NCI-H2171 (cell line): ENCODE measurements around the gene CELF4.

ENCODE experiments used
- DNase-seq: peaks from one replicate; lab custom pipeline; 2025; lab: John Stamatoyannopoulos, UW

CELF4 gene

DNA sequence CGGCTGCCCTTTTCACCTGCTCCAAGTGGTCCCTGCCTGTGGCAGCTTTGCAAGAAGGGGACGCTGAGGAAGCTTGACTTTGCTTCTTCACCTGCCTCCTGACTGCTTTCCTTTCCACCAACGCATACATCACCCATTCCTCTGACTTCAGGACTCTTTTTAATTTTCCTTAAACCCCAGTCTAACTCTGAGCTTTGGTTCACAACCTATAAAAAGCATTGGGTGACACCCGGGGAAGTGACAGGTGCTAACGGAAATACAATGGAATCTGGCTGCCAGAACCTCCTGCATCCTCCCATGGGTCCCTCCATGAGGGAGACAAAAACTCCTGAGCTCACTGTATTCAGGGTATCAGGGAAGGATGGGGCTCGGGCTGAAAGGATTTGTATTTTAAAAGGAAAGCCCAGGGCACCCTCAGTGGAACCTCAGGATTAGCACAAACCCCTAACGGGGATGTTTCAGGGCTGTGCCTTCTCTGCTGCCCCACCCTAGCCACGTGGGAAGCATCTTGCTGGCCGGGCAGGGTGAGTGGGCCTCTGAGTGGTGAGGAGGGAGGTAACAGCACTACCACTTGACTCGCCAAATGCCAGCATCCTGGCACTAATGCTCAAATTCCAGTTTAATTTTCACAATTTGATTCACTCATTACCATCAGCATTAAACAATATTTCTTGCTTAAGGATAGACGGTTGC is 284.8 kb downstream of the CELF4 start:
- DNase-seq: no peak

DNA sequence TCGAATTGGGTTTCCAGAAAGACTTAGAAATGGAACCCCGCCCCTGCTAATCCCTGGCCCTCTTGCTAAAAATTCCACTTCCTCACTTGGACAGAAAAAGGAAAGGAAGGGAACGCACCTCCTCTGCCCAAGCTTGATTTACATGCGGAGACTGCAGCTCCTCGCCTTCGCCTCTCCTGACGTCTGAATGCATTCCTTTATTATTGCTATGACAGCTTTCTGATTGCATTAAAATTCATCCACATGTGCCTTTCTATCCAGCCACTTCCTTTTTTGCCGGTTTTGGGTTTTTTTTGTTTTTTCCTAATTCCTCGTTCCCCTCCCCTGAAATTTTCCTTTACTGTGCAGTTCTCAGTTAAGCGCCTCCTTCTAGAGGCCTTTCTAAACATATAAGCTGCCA is 287.8 kb downstream of the CELF4 start:
- no peak for DNase-seq

DNA sequence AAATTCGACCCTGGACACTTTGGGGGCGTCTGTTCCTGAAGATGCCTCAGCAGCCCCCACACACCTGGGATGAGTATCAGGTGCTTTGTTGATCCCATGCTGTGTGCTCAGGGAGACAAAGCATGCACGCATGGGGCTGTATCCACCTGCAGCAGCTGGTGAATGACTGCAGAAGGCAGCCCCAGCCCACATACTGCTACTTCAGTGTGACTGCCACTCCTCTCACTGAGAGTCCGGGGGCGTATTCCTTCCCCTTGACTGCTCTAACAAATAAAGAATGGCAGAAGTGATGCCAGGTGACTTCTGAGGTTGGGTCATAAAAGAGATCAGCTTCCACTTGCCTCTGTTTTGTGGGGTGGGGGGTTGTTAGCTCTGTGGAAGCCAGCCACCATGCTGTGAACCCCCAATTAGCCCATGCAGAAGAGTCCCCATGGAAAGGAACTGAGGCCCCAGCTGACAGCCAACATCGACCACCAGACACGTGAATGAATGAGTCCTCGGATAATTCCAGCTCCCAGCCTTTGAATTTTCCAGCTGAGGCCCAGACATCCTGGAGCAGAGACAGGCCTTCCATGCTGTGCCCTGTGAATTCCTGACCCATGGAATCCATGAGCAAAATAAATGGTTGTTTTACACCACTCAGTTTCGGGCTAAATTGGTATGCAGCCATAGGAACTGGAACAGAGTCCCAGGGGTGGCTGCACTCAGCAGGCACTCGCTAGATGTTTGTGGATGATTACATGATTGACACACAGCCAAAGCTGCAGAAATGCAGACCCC is 289.3 kb downstream of the CELF4 start:
- no peak for DNase-seq

DNA sequence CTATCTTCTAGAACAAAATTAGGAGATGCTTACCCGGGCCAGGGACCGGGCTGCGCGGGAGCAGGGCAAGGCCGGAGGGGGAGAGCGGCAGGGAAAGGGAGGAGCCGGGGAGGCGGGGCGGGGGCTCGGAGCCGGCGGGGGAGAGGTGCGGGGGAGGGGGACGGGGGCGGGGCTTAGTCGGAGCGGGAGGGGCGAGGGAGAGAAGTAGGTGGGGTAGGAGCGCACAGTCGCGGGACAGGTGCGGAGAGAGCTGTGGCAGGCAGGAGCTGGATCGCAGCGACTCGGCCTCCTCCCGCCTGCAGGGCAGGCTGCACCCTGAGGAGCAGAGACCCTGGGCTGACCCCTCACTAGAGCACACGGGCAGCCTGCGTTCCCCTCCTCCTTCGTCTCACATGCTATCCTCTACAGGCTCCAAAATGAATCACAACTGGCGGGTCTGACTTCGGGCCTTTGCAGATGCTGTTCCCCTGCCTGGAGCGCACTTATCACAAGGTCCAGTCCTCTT is 290.3 kb downstream of the CELF4 start:
- DNase-seq: no peak

DNA sequence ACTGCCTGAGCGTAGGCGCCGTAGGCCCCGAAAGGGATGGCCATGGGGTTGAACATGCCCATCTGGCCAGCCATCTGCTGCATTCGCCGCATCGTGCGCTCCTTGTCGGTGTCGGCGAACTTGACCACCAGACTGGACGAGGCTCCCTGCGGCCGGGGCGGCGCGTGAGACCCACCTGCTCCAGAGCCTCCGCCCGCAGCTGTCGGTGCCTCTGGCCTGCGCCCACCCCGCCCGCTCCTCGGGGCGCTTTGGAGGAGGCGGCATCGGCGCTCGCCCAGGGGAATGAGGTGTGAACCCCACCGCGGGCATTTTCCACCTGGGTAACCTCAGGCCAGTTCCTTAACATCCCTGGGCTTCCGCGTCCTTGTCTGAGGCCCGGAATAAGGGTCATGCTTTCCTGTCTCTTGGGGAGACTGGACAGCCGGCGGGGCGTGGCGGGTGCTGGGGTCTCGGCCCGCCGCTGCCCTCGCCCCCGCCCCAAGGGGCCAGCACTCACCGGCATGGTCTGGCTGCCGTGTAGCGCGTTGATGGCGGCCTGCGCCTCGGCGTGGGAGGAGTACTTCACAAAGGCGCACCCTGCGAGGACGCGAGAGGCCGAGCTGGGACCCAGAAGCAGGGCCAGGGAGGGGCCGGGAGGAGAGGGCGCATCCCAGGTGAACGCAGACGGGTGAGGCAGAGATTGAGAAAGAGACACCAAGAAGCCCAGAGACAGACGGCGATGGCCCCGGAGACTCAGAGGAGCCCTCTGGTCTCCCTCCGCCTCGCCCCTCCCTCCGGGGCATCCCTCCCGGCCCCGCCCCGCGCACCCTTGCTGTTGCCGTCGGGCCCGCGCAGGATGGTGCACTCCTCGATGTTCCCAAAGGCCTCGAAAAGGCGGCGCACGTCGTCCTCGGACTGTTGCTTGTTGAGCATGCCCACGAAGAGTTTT is 291.0 kb downstream of the CELF4 start:
- no peak for DNase-seq

DNA sequence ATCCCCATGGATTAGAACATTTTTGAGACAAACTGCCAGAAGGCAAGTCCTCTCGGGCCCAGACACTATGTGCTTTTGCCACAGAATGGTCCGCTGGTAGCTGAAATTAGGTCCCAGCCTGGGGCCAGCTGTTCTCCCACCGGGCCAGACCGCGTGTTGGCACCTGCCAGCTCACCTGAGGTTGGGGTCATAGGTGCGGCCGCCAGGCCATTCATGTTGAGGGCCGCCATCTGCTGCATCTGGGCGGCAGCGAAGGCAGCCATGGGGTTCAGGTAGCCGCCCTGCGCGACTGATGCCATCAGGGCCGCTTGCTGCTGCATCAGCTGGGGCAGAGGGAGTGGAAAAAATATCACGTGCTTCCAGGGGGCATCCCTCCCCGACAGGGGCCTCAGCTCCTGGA is 292.8 kb downstream of the CELF4 start:
- peak; percentile 17 for DNase-seq

DNA sequence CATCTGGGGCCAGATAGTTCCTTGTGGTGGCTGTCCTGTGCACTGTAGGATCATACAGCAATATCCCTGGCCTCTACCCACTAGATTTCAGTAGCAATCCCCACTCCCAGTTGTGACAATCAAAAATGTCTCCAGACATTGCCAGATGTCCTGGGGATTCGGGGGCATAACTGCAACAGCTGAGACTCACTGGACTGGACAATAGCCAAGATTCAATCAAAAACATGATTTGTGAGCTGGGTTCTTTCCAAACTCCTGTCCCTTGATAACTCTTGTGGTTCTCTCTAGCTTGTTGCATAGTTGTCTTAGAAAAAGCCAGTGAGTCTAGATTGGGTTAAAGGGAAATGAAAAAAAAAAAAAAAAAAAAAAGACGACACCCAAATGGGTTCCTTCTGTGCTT is 293.4 kb downstream of the CELF4 start:
- DNase-seq: peak; percentile 72

DNA sequence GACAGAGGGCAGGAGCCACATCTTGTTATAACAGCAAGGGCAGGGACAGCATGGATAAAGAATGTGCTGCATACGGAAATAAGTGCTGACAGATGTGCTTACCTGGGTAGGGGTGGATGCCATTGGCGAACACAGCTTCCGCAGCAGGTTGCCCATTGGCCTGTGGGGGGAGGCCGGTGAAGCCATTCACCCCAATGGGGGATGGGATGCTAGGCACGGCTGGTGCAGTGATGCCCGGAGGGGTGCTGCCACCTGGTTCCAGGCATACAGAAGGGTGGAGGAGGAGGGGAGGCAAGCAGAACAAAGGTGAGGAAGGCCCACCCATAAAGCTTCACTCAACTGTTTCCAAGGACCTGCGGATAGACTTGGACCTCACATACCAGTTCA is 294.9 kb downstream of the CELF4 start:
- no peak for DNase-seq

DNA sequence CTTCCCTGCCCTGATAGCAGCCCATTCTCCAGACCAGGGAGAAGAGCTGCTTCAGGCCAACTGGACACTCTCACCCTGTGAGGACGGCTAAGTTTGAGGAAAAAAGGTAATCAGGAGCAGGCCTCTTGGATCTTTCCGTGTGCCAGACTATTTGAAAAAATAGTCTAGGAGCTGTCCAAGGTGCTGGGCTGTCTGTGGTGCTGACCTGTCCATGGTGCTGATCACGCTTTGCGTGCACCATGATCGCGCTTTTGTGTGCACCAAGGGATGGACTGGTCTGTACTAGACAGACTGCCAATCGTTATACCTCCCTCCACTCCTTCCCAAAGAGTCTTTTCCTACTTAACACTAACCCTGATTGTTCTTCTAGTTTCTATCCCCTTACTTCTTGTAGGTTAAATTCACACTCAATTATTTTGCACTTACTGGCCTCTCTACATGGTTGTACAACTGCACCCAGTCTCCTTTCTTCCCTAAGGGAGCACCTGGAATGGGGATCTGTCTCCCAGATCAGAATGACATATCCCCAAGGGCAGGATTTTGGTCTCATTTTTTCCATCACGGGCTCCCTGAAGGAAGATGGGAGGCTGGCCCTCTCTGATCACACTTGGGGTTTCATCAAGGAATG is 295.4 kb downstream of the CELF4 start:
- DNase-seq: no peak

DNA sequence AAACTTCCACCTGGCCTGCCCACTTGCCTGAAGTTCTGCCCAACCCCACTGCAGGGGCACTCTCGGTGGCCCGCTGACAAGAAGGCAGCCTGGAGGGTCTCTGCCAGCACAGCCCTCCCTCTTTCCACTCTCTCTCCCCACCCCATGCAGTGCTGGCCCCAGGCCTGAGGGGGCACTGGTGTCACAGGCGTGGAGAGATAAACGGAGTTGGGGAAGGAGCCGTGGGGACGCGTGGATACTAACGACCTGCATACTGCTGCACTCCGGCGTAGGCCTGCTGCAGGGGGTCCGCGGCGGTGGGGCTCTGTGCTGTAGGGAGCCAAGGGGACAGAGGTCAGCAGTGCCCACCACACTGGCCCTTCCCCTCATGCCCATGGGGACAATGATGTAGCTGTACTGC is 299.3 kb downstream of the CELF4 start:
- no peak for DNase-seq

DNA sequence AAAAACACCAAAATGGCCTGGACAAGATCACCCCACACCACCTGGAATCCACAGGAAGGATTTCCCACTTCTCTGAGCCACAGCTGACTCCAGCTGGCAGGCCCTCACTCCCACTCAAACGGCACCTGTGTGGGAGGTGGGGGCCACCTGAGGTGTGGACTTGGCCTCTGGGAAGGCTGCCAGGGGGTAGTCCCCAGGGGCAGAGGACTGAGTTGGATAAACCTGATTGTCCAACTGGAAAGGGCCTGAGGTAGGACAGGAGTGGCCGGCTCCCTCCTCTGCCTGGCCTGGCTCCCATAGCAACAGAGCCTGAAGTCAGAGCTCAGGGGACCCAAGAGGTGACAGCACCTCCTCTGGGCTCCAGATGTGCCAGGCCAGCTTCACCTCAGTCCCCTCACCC is 300.2 kb downstream of the CELF4 start:
- no peak for DNase-seq

DNA sequence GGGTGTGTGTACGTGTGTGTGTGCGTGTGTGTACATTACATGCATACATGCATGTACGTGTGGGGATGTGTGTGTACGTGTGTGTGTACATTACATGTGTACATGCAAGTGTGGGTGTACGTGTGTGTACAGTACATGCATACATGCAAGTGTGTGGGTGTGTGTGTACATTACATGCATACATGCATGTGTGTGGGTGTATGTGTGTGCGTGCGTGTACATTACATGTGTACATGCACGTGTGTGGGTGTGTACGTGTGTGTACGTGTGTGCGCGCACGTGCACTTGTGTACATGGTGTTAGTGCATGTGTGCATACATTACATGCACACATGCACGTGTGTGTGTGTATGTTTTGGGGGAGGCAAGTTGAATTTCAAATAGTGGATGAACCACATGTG is 300.6 kb downstream of the CELF4 start:
- DNase-seq: no peak

DNA sequence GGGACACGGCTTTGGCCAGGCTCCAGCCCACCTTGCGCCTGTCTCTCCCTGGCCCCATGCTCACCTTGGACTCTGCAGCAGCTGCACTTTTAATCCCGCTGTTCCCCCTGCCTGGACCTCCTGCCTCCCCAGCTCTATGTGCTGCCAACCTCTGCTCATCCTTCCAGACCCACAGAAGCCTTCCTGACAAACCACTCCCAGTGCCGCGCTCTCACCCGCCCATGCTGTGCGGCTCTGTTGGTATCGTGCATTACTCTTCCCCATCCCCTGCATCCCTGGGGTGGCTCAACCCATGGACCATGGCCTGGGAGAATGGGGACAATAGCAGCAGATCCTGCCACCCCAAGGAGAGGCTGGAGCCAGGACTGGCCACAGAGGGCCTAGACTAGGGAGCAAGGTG is 303.6 kb downstream of the CELF4 start:
- no peak for DNase-seq

DNA sequence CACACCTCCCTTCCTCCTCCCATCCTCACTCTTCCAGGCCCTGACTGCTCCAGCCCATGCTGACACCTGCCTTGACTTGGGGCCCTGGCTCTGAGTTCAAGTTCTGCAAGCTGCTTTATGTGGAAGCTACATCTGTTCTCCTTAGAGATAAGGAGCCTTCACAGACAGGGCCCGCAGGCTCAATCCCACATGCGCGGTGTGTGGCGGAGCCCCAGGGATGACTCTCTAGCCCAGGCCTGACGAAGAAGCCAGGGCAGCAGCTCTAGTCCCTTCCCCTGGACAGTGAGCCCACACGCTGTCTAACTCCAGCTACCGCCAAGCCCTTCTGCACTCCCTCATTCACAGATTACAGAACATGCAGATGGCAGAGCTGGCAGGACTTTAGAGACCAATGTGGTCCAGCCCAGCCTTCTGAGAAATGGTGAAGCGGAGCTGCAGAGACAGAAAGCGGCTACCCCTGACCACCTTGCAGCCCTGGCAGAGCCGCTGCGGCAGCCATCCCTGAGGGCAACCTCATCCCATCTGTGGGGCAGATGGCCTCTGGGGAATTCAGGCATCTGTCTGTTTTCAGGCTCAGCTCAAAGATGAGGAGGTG is 304.3 kb downstream of the CELF4 start:
- peak; percentile 66 for DNase-seq

DNA sequence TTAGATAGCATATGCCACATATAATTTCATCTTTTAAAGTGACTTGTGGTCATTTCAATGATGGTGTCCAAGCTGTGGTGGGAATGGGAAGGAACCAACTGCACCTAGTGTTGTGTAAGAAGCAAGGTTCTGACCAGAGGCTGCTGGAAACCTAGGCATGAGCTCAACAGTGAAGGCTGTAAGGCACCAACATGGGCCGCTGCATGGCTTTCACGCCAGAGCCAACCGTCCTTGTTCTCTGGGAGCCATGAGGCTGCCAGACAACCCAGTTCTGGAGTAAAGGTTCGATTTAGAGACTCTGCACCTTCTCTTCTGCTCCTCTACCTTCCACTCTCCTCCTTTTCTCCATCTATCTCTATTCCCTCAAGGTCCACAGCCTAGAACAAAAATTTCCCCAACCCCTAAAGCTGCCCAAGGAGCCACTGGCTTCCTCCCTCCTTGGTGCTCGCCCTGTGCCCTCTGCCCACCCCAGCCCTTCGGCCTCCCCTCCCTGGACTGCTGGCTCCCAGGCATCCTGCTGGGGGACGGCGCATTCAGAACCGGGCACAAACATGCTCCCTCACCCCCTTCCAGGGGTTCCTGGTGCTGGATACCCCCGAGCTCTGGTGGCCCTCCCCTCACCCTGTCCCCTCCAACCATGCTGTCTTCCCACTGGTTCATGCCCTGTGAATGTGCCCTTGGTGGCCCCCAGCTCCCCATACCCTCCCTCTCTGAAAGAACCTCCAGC is 305.1 kb downstream of the CELF4 start:
- no peak for DNase-seq

DNA sequence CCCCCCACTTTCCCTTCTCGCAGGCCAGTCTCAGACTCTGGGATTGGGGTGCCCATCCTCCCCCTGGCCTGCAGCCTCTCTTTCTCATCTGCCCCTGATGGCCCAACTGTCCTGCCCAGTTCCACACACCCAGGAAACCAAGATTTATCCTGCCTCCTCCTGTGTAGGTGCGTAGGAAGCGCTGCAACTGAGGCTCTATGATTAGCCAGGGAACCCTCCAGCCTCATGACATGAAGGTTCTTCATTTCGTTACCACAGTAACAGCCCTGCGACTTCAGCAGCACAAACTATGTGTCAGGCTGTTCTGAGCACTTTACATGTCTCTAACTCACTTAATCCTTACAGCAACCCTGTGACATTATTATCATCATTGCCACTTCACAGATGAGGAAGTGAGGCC is 305.9 kb downstream of the CELF4 start:
- no peak for DNase-seq

DNA sequence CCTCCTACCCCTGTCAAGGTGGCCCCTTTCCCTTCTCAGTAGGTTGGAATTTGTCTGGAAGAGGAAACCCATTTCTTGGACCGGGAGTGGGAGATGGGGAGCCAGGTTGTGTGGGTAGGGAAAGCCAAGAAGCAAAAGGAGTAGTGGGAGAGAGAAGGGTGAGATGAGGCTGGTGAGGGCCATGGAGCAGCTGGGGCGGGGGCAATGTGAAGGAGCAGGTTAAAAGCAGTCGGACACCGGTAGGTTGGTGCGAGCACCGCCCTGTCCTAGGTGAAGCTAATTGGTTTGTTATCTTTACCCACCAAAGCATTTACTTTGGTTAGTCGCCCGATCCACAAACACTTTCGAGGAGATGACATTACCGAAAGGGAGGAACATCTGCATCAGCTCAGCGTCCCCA is 306.8 kb downstream of the CELF4 start:
- DNase-seq: no peak

DNA sequence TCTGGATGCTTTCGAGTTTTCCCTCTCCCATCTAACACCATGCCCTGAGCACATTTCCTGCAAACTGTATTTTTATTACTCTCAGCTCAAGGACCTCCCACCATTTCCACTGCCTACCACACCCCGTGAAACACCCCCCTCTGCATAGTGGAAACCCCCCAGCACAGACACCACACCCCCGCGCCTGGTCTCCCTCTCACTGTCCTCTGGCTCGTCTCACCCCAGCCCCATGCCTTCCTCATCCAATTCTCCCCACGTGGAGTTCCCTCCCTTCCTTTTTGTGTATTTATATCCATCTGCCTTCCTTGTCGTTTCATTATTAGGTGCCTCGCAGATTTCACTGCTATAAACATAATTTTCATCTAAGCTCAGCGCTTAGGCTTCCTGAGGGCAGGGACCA is 307.5 kb downstream of the CELF4 start:
- no peak for DNase-seq

DNA sequence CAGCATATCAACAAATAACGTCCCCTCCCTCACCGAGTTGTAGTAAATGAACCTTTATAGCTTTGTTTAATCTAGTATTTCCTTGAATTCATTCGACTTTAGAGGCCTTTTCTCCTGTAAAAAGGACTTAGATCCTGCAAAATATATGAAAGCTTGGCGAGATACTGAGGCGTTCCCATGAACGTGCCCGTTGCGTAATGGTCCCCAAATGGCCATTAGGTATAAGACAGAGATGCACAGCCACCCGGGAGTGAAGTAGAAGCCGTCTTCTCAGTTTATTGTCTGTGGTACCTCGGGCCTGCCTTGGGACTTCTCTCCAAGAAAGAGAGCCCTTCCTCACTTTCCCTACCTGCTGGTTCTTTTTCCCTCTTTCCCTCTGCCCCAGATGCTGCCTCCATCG is 310.6 kb downstream of the CELF4 start:
- no peak for DNase-seq

DNA sequence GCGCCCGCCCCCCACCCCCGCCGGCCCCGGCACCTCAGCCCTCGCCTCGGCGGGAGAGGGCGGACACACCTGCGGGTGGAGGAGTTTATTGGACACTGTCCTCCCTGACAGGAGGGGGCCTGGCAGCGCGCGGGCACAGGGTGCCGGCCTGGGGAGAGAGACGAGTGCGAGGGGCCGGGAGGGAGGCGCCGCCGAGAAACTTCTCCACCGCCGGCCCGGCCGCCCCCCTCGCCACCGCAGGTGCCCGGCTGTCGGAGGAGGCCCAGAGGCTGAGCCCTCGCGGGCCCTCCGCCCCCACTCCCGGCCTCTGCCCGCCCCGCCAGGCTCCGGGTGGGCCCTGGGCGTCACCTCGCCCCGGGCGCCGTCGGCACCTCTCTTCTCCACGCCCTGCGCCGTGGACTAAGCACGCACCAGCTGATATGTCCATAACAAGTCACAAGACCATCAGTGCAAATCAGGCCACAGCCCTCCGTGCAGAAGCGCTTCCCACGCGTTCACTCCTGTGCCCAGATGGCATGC is 311.3 kb downstream of the CELF4 start:
- DNase-seq: peak; percentile 13
